ENCODE data around the gene STN1. TPM values are rescaled to one million over a fixed set of nuclear protein-coding genes. Genes with fewer than 3 reads are reported as not detected.

Gene STN1
- total and polyA plus RNA-seq, 2 of the 4 experiments (the other 2 are of a cell fraction), result 17.8 to 32.3 TPM

DNA sequence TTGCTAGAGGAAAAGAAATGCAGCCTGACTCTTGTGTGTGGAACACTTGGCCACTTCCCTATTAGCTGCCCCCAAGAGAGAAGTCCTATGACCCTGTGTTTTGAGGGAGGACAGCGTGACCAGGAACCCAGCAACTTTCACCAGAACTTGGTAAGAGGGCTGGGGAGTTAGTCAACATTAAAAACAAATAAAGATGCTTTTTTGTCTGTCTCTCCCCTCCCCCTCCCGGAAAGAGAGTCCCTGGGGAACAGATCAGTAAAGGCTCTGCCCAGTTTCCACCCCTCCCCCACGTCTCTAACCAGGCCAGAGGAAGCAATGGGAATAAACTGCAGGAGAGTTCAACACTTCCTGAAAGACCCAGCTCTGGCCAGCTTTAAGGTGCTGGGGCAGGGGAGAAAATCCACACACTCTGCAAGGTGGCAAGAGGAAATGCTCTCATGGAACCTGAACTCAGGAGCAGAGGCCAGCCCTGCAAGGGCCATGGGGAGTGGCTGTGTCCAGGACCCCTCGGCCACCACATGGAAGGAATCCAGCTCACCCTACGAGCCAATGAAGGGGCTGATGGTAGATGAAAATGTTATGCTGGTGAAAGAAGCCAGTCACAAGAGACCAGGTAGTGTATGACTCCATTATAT lies 84.1 kb downstream of the STN1 start:
- no peak overlapping the region for H3K4ac ChIP-seq (ENCODE audit: low read depth, low read length)
- H3K79me1 ChIP-seq (ENCODE audit: low read depth in 1 of 2, low read length in 2 of 2), result peaks cover 31 to 62% of the 10 kb centered on the region in 2 experiments
- in situ Hi-C loops (cut with MboI; ENCODE audit: low sequenced_read_pairs) (no loop called here), intact Hi-C loops (cut with micrococcal nuclease) (no loop called here), dilution Hi-C loops (cut with HindIII; ENCODE audit: low sequenced_read_pairs, unreplicated experiment) (no loop called here)
- WGBS, 2 experiments (ENCODE audit: extremely low coverage in 2 of 2, insufficient read length in 1 of 2), result 72% methylated on average over 2 of the region's 5 CpGs; no CpG with 5 or more reads in 1 of the 2 experiments
- H3K27ac ChIP-seq (ENCODE audit: insufficient read depth, low read length), result no peak overlapping the region
- H3K14ac ChIP-seq (replicated peaks; ENCODE audit: low read depth, low read length), result 0 out of 2 replicates have a peak overlapping the region, but pooled peaks have one; percentile 9
- BruUV-seq (replicated peaks), result no TSS peak
- H3K9ac ChIP-seq (ENCODE audit: low read depth, low read length), result no peak overlapping the region
- no peak for TF ChIP-seq RAD21 (IDR thresholded peaks at IDR 0.05; ENCODE audit: low read length)
- H3K18ac ChIP-seq (ENCODE audit: low read depth, low read length), result no peak overlapping the region
- no peaks in the 10 kb centered on the region for H3K36me3 ChIP-seq (ENCODE audit: control insufficient read depth, insufficient read depth, low read length)
- ATAC-seq (ENCODE audit: low read depth) (no peak), DNase-seq (no peak)
- H4K20me1 ChIP-seq (ENCODE audit: insufficient read depth, low read length), result peaks cover 9% of the 10 kb centered on the region; the same call in 1 of the 2 replicates
- POLR2A ChIA-PET (ENCODE audit: unreplicated experiment), result no interaction called here
- H3K4me1 ChIP-seq (ENCODE audit: control insufficient read depth, insufficient read depth, low read length), result peaks cover 18% of the 10 kb centered on the region
- no peaks in the 10 kb centered on the region for H3K27me3 ChIP-seq (ENCODE audit: control insufficient read depth, insufficient read depth, low read length)
- H4K8ac ChIP-seq (ENCODE audit: low read depth in 2 of 2, low read length in 2 of 2), result no peak overlapping the region
- CTCF ChIA-PET, result no interaction called here
- no peak overlapping the region for H2AFZ ChIP-seq (replicated peaks; ENCODE audit: low read length, poor library complexity)
- 0 out of 2 replicates have a peak overlapping the region, but pooled peaks have one; percentile 46 for H3K23ac ChIP-seq (ENCODE audit: low read depth, low read length)
- no peak overlapping the region for H3K56ac ChIP-seq (ENCODE audit: extremely low read depth, insufficient read depth, low read length)
- no peak overlapping the region for H4K5ac ChIP-seq (ENCODE audit: low read depth, low read length)
- H2BK5ac ChIP-seq (ENCODE audit: low read depth, low read length, poor library complexity, severe bottlenecking), result no peak overlapping the region
- no peak overlapping the region for H2BK15ac ChIP-seq (ENCODE audit: low read depth, low read length)
- H4K91ac ChIP-seq (ENCODE audit: insufficient read depth, low read depth, low read length), result no peak overlapping the region
- H3K4me3 ChIP-seq (ENCODE audit: insufficient read depth, low read depth, low read length), result no peak overlapping the region
- H3K9me1 ChIP-seq (ENCODE audit: insufficient read depth, low read length), result peaks cover 10% of the 10 kb centered on the region
- H3K9me3 ChIP-seq (ENCODE audit: control insufficient read depth, insufficient read depth, low read length), result no peaks in the 10 kb centered on the region
- H2AK5ac ChIP-seq (ENCODE audit: low read depth, low read length), result no peak overlapping the region
- H2BK20ac ChIP-seq (ENCODE audit: low read depth, low read length), result no peak overlapping the region
- no peak overlapping the region for H3K4me2 ChIP-seq (ENCODE audit: low read depth, low read length)
- H2BK120ac ChIP-seq (ENCODE audit: low read depth, low read length), result no peak overlapping the region
- no peak overlapping the region for H2AK9ac ChIP-seq (replicated peaks; ENCODE audit: low read depth, low read length, poor library complexity)

Data from IMR-90 (cell line).